GM19351 (cell line): Measurements from ENCODE around the gene ACSL4.
A peak's percentile ranks its signal among the peaks of the same experiment; 100 is the strongest.
"Not testable (repeated sequence)": the region's sequence is repeated elsewhere in the genome, so short reads cannot be mapped to it uniquely, and the experiment has no call there.

Experiments used
- ATAC-seq: cut with Tn5 transposase; IDR thresholded peaks from one replicate; pipeline ENCODE4 v1.9.1; 2021; ENCODE audit warnings: mild to moderate bottlenecking, moderate library complexity; ENCODE audit not compliant: unreplicated experiment

Gene ACSL4

DNA sequence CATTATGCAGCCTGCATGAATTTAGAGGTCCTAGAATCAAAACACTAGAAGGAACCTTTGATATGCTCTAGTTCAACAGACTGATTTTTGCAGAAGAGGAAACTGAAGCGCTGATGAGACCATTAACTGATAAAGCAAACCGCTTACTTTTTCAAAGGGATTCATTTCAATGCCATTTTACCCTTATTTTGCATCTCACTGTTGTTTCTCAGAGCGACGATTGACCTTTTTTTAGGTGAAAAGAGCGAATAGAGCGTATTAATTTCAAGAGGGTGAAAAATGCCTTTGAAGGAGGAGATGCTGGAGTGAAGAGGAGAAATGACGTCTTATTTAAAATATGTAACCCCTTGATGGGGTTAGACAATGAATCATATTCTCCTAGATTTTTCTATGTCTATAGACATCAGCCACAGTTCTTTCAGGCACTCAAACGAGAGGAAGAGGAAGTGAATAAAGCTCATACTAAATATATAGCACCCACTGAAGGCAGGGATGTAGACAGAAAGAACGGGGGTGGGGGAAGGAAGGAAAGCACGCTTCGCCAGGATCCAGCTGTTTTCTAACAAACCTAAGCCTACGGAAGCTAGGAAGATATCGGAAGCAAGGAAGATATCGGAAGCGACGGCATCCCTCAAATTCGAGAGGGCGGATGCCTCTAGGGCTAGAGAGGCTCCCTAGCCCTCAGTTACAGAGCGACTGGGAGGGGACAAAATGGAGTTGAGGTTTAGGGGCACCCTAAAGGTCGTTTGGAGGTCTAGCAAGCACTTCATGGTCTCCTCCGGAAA is 848 bp downstream of the ACSL4 start:
- ATAC-seq = peak; percentile 30

GRCh38 chrX:109728173-109728535 is 4.9 kb downstream of the ACSL4 start:
- ATAC-seq = no peak

DNA sequence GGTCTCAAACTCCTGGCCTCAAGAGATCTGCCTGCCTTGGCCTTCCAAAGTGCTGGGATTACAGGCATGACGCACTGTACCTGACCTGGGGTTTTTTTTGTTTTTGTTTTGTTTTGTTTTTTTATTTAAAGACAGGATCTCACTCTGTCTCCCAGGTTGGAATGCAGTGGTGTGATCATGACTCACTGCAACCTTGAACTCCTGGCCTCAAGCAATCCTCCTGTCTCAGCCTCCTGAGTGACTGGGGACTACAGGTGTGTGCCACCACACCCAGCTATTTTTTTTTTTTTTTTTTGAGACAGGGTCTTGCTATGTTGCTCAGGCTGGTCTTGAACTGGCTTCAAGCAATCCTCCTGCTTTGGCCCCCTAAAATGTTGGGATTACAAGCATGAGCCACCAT is 8.1 kb downstream of the ACSL4 start:
- not testable (repeated sequence) for ATAC-seq

DNA sequence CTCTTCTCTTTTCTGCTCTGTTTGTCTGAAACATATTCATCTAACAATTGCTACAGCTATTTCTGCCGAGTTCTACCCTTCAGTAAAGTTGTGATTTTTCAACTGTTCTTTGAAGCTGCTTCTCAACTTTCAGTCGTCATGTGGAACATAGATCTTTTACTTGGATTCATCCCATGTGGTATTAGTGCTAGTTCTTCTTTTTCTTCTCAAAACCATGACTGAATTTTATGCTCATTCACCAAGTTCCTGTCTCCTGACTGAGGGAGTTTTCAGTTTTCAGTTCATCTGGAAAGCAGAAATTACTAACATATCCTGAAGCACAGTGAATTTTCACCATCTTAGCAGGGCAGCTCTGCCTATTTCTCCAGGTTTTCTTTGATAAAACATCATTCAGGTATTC is 12.1 kb downstream of the ACSL4 start:
- no peak for ATAC-seq

DNA sequence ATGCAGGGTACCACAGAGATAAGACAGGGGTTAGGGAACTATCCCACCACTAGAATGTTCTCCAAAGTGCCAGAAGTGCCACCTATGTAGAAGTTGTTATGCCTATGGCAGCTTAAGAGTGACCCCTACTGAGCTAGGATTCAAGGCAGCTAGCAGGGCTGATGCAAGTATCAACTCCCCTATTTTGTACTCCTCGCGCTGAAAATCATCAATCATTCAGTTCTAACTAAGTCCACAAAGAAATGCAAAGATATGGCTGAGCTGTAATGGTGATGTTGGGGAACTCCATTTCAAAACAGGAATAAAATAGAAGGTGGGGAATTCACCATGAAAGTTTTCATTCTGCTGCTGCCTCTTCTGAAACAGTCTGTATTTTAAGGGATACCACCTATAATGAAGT is 13.8 kb downstream of the ACSL4 start:
- ATAC-seq = no peak

DNA sequence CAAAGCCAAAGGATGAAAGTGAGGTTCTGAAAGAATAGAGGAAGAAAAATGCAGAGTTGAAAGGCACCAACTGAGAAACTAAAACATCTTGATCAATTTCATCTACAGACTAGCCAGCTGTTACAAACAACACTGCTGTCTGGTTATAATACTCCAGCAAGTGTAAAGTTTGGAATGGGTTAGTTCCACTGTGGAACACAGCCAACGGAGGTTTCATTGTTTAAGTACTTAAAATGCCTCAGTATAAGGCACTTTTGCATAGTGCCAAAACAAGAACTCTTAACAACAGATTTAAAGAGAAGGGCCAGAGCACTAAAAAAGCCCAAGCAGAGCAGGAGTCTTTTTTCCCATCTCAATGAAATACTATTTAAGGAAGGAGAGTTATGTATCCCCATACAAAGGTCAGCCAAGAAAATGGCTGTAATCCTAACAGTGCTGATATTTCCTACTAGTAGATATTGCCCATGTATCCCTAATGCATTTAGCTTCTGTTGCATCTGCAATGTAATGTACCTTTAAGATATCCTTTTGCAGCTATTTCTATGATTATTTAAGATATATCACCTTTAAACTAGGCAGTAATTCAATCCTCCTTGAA is 16.5 kb downstream of the ACSL4 start:
- ATAC-seq = no peak

DNA sequence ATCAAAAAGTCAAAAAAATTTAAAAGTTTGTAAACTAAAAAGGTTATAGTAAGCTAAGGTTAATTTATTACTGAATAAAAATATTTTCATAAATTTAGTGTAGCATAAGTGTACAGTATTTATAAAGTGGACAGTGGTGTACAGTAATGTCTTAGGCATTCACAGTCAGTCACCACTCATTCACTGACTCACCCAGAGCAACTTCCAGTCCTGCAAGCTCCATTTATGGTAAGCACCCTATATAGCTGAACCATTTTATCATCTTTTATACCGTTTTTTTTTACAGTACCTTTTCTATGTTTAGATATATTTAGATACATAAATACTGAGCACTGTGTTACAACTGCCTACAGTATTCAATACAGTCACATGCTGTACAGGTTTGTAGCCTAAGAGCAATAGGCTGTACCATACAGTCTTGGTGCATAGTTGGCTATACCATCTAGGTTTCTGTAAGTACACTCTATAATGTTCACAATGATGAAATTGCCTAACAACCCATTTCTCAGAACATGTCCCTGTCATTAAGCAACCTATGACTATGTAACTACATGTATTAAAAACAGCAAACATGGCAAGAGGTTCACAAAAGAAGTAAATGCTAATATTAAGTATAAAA is 18.6 kb downstream of the ACSL4 start:
- ATAC-seq = no peak

GRCh38 chrX:109710181-109710580 is 22.9 kb downstream of the ACSL4 start:
- ATAC-seq = no peak

- ATAC-seq = peak; percentile 65
Measured at GRCh38 chrX:109709129-109709631, 23.9 kb downstream of the ACSL4 start.

DNA sequence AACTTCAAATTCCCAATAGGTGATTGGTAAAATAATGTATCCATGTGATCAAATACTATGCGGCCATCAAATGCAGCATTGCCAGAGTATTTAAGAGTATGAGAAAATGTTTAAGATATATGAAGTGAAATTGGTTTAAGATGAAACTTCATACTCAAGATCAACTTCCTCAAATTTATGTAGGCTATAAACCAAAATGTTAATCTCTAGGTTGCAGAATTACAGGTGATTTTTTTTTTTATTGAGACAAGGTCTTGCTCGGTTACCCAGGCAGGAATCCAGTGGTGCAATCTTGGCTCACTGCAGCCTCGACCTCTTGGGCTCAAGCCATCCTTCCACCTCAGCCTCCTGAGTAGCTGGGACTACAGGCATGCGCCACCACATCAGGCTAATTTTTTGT is 25.3 kb downstream of the ACSL4 start:
- no peak for ATAC-seq

- no peak for ATAC-seq
Measured at GRCh38 chrX:109707319-109707718, 25.7 kb downstream of the ACSL4 start.

DNA sequence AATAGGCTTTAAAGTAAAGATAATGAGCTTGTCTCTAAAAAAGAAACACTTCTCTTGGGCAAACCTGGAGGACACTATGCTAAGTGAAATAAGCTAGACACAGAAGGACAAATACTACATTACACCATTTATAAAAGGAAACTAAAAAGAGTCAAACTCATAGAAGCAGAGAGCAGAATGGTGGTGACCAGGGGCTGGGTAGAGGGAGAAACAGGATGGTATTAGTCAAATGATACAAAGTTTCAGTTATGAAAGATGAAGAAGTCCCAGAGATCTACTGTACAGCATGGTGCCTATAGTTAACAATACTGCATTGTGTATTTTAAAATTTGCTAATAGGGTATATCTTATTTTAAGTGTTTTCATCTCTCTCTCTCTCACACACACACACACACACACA is 28.5 kb downstream of the ACSL4 start:
- peak; percentile 70 for ATAC-seq

DNA sequence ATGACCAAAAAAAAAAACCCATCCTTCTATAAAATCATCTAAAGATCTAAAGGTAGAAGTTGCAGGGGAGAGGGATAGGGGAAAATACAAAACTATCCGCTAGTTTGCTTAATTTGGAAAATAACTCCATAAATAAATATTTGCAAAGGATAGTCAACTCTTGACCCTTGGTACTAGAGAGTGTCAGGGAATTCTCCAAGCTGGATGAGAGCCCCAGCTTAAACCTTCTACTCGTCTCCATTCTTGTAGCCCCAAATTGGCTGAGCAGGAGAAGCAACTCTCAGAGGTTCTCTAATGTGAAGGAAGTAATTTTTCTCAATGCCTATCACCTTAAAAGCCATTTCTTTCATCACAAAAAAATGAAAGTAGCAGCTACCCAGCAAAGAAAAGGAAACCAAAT is 35.2 kb downstream of the ACSL4 start:
- ATAC-seq = no peak

DNA sequence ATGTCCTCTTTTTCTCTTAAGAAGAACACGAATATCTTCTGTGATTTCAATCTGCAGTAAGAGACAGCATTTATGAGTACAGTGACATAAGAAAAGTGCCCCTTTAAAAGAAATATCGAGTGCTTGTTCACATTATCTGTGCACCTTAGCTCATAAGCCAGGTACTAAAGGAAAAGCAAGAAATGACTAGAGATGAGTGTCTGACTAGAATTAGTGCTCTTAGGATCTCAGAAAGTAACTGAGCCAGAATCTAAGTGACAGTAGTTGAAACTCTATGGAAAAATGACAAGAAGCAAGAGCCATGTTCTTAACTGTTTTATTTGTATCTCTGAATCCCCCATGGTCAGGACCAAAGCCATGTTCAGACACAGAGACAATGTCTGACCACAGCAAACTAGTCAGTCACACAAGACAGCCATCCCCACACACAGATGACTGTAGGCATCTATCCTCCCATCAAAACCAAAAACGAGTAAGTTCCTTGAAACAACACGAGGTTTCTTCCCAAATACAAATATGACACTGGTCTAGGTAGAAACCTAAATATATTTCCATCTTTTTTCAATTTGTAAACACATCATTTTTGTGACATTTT is 36.8 kb downstream of the ACSL4 start:
- ATAC-seq = peak; percentile 50

- ATAC-seq = no peak
Measured at GRCh38 chrX:109695637-109696036, 37.4 kb downstream of the ACSL4 start.

- ATAC-seq = no peak
Measured at GRCh38 chrX:109691752-109692151, 41.3 kb downstream of the ACSL4 start.

- ATAC-seq = no peak
Measured at GRCh38 chrX:109691277-109691676, 41.8 kb downstream of the ACSL4 start.

DNA sequence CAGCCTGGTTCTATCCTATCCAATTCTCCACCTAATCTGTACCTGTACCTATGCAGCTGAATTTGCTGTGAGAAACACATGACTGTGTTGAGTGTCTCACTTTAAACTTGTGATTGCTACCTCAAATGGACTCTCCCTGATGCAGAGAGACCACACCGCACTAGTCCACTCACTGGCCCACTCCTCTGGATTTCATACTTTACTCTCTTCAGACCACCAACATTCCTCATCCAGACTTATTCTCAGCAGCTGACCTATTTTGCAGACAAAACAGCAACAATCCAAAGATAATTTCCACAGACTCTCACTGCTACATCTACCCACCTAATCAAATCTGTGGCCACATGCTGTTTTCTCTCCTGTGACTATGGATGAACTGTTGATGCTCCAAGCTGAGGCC is 45.2 kb downstream of the ACSL4 start:
- no peak for ATAC-seq

GRCh38 chrX:109685656-109686078 is 47.4 kb downstream of the ACSL4 start:
- ATAC-seq = no peak

GRCh38 chrX:109684136-109684535 is 48.9 kb downstream of the ACSL4 start:
- no peak for ATAC-seq

- ATAC-seq = no peak
Measured at GRCh38 chrX:109681475-109682081, 51.5 kb downstream of the ACSL4 start.
